Lower leg skin (tissue), 4 donors: ENCODE data around the gene DNAL4. TPM values are rescaled to one million over a fixed set of nuclear protein-coding genes. Genes with fewer than 3 reads are reported as not detected.

Experiments
- DNase-seq, 2 donors: peaks; one replicate each; pipeline ENCODE4 v3.0.0-alpha.2; 2019; ENCODE audit warnings: low spot score in 2 of 2
- H3K4me3 ChIP-seq: fragments of 200-600 bp; sonication (generic); 2 replicates; pipeline ENCODE4 v1.5.1; 2017; ENCODE audit warnings: mild to moderate bottlenecking, low read depth; ENCODE audit not compliant: poor library complexity, severe bottlenecking
- POLR2A ChIP-seq, 2 donors: fragments of 450-650 bp; IDR thresholded peaks; one replicate each; pipeline ENCODE4 v1.6.1; 2016 to 2017; ENCODE audit warnings: antibody characterized with exemption in 2 of 2, mild to moderate bottlenecking in 1 of 2, moderate library complexity in 1 of 2
- WGBS, 2 donors: methylation state at CpG; one replicate each; pipeline ENCODE4 v1.1.5; 2018; 5-methylcytosine and 5-hydroxymethylcytosine counted together
- intact Hi-C: fragments of 100-400 bp; cut with DNase I; formaldehyde crosslinking; loops from one replicate; pipeline ENCODE4 v1.15.0; 2023; ENCODE audit warnings: low total_unique reads
- total RNA-seq, 4 donors: library from RNA; depleted of rRNA; stranded (reverse); fragments of >200 nt; gene quantifications; one replicate each; pipeline ENCODE4 v1.1.0, GENCODE V29; 2016
- TF ChIP-seq, protein P1 (sequence below), 3 donors: fragments of 450-650 bp; IDR thresholded peaks; one replicate each; pipeline ENCODE4 v1.5.1; 2016; ENCODE audit warnings: antibody characterized with exemption in 3 of 3, mild to moderate bottlenecking in 3 of 3, moderate library complexity in 2 of 3

The DNAL4 gene
- total RNA-seq, 4 donors from 2014 or later = 15.3 to 24.2 (median 23.7) TPM

DNA sequence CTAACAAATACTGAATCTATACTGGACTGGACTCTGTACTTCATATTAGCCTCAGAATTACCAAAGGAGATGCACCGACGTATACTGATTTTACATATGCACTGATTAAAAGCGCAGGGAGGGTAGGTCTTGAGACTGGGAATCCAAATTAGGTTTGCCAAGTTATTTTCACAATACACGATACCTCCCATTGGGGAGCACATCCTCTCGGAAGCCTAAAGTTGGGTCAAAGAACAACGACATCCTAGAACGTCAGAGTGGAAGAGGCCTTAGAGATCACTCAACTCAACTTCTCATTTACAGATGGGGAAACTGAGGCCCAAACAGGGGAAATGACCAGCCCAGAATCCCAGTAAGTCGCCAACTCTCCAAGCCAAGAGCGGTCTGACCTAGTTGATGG is 626 bp downstream of the DNAL4 start:
- intact Hi-C loops = no loop called here
- TF ChIP-seq POLR2A (IDR thresholded peaks at IDR 0.05) = no peak
- TF ChIP-seq, protein P1, sequence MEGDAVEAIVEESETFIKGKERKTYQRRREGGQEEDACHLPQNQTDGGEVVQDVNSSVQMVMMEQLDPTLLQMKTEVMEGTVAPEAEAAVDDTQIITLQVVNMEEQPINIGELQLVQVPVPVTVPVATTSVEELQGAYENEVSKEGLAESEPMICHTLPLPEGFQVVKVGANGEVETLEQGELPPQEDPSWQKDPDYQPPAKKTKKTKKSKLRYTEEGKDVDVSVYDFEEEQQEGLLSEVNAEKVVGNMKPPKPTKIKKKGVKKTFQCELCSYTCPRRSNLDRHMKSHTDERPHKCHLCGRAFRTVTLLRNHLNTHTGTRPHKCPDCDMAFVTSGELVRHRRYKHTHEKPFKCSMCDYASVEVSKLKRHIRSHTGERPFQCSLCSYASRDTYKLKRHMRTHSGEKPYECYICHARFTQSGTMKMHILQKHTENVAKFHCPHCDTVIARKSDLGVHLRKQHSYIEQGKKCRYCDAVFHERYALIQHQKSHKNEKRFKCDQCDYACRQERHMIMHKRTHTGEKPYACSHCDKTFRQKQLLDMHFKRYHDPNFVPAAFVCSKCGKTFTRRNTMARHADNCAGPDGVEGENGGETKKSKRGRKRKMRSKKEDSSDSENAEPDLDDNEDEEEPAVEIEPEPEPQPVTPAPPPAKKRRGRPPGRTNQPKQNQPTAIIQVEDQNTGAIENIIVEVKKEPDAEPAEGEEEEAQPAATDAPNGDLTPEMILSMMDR (IDR thresholded peaks at IDR 0.05) = no peak
- WGBS, 2 donors = 14 to 15% methylated on average over 9 of the region's 9 CpGs
- H3K4me3 ChIP-seq = peak overlapping the region; percentile 59
- DNase-seq = no peak

DNA sequence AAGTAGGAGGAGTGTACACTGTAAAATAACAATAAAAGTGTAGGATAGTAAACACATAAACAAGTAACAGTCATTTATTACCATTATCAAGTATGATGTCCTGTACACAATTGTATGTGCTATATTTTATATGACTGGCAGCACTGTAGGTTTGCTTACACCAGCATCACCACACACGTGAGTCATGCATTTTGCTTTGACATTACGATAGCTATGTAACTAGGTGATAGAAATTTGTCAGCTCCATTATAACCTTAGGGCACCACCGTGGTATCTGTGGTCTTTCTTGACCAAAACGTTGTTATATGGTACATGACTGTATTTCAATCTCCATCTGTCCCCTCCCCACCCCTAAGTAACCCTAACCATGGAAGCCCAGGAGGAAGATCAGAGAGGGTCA is 1.1 kb downstream of the DNAL4 start:
- WGBS, 2 donors = 37 to 42% methylated on average over 4 of the region's 4 CpGs
- DNase-seq = no peak
- no peak overlapping the region for H3K4me3 ChIP-seq
- TF ChIP-seq, protein P1 (IDR thresholded peaks at IDR 0.05) = no peak
- no peak for TF ChIP-seq POLR2A (IDR thresholded peaks at IDR 0.05)
- intact Hi-C loops = no loop called here

DNA sequence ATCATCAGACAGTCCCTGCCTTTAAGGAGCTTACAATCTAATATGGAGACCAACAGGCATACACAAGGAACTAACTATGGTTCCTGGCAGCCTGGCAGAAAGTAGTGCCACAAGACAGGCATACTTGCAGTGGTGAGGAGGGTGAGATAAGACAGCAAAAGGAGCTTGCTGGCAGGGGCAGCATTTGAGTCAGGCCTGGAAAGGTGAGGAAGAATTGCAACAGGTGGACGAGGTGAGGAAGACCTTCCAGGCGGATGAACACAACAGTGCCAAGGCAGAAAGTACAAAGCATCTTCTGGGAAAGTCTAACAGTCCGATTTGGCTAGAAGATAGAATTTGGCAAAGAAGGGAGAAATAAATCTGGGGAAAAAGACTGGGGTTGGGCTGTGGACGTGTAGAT is 4.3 kb downstream of the DNAL4 start:
- no peak overlapping the region for H3K4me3 ChIP-seq
- TF ChIP-seq, protein P1 (IDR thresholded peaks at IDR 0.05) = no peak
- no peak for TF ChIP-seq POLR2A (IDR thresholded peaks at IDR 0.05)
- WGBS, 2 donors = 74 to 92% methylated on average over 4 of the region's 4 CpGs
- intact Hi-C loops = no loop called here
- no peak for DNase-seq

DNA sequence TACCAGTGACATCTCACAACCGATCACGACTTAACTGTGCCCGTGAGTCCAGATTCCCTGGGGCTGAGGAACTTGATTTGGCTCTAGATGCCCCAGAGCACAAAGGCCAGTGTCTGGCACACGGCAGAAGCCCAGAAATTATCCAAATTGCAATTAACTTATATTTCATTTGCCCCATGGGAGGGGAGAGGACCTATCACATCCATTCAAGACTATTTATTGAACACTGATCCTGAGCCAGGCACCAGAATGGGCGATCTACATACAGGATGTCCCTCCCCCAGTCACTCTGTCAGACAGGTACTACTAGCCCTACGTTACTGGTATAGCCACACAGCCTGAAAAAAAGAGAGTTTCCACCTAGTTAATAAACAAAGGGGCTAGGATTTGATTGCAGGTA is 5.1 kb downstream of the DNAL4 start:
- no peak for DNase-seq
- 45 to 50% methylated on average over 6 of the region's 6 CpGs for WGBS, 2 donors
- intact Hi-C loops = no loop called here
- TF ChIP-seq, protein P1 (IDR thresholded peaks at IDR 0.05) = no peak
- TF ChIP-seq POLR2A (IDR thresholded peaks at IDR 0.05) = no peak
- H3K4me3 ChIP-seq = no peak overlapping the region

DNA sequence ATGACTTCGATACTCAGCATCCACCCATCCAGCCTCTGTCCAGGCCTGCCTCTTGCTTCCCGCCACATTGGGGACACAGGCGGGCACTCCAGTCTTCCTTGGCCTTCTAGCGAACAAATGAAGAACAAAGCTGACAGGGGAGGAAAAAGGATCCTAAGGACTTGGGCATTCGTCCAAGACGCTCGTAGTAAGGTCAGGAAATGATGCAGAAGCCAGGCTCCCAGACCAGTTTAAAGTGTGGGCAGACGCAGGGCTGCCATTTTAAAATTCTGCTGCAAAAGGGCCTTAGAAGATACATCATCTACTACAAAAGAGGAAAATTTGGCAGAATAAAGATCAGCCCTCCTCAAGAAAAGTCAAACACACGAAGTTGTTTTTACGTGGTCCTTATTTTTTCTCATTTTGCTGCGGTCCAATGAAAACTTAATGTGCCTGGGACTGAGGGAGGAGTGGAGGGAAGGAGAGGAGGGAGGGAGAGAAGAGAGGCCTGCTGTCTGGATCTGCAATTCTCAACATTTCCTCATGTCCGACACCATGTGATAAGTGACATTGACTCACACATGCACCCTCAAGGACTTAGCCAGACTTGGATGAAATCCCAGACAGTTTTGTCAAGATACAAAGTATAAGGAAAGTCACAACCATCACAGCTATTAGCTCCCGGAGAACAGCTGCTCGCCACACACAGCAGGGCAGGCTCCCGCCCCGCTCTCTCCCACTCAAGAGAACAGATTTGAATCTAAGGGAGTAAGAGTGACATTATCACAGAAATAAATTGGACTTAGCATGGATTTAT is 5.7 kb downstream of the DNAL4 start:
- DNase-seq = peak in 1 of 2 donors; percentile 63
- 50 to 59% methylated on average over 16 of the region's 16 CpGs for WGBS, 2 donors
- H3K4me3 ChIP-seq = no peak overlapping the region
- intact Hi-C loops = no loop called here
- no peak for TF ChIP-seq POLR2A (IDR thresholded peaks at IDR 0.05)
- TF ChIP-seq, protein P1 (IDR thresholded peaks at IDR 0.05) = no peak

DNA sequence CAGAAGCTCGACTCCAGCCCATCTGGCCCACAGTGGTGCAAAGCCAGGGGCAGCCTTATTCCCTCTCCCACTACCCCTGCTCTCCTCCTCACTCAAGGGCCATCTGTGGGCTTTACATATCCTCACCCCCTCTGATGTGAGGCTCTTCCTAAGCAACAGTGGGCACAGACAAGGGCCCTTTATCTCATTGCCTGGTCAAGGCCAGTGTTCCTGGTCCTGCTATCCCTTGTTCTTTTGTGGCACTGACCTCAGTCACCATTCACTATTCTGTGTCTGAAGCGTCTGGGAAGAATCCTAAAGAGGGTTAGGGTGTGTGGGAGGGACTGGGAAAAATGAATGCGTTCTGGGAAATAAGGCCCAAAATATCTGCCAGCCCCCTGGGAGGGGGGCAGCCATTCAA is 7.3 kb downstream of the DNAL4 start:
- TF ChIP-seq, protein P1 (IDR thresholded peaks at IDR 0.05) = no peak
- TF ChIP-seq POLR2A (IDR thresholded peaks at IDR 0.05) = no peak
- no peak overlapping the region for H3K4me3 ChIP-seq
- intact Hi-C loops = no loop called here
- DNase-seq = no peak
- WGBS, 2 donors = 76 to 87% methylated on average over 3 of the region's 3 CpGs
